Stimulated activated CD8-positive, alpha-beta memory T cell treated with anti-CD3 and anti-CD28 coated beads, Interleukin-12 subunit alpha, Interleukin-12 subunit beta, amount 100 ng/mL, for 4 hours (primary cell): ENCODE measurements around the gene GAPDH.

ENCODE experiments used
- DNase-seq: peaks from one replicate; pipeline ENCODE4 v3.0.0-alpha.2; 2020; ENCODE audit warnings: low read depth

GAPDH gene

DNA sequence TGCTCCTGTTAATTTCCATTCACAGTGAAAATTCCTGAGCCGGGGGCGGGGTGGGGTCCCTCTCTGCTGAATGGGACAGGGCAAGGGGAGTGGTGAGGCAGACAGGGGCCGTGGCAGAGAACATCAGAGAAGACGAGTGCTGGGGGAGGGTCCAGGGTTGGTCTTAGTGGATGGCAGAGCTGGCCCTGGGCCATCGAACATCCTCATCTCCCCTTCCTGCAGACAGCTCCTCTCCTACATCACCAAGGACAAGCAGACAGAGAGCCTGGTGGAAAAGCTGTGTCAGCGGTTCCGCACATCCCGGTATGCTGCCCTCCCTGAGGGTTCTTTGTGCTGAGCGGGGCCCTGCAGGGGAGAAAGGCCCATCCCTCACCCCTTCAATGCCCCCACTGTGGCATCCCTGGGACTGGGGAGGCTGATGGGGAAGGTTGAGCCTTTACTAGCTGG, 5.0 kb upstream of the GAPDH start:
- no peak for DNase-seq

DNA sequence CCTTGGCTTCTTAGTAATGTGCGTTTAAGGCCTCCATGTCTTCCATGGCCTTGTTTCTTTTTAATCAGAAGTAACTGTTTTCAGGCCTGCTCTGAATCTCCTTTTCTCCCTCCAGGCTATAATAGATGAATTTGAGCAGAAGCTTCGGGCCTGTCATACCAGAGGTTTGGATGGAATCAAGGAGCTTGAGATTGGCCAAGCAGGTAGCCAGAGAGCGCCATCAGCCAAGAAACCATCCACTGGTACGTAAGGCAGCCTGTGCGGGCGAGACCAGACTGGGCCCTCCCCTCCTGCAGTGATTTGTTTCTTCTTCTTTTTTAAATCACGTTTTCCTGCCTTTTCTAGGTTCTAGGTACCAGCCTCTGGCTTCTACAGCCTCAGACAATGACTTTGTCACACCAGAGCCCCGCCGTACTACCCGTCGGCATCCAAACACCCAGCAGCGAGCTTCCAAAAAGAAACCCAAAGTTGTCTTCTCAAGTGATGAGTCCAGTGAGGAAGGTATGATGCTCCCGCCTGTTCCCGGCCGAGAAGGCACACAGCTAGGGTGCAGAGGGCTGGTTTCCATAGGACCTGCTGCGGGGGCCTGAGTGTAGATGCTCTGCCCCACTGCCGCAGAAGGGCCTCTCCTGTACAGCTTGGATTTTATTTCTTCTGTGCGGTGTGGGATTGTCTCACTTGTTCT, 3.6 kb upstream of the GAPDH start:
- DNase-seq = no peak

DNA sequence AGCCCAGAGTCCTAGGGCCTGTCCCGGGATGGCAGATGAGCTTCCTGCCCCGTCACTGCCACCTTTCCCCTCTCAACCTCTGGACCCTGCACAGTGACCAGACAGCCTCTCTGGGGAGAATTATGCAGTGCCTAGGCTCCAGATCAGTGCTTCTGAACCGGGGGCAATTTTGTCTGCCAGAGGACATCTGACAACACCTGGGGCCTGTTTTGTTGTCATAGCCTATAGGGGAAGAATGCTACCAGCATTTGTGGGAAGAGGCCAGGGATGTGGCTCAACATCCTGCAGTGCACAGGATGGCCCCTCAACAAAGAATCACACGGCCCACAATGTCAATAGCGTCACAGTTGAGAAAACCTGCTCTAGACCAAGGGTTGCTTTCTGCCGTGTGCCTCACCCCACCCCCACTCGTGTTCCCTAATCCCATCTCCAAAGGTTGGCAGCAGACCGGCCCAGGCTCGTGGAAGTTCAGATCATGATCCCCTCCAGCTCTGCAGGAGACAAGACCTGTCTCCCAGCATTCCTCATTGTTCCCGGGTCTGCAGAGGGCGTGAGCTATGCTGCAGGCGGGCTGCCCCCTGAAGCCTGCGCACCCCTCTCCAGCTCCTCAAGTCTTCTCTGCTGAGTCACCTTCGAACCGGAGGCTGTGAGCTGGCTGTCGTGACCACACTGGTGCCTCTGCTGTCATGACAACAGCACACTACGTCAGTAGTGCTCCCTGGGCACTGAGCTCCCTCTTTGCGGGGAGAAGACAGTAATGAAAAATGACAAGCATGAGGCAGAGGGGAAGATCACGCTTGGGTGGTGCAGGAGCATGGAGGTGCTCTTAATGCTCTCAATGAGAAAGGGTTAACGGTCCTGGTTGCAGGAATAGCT, 2.0 kb upstream of the GAPDH start:
- DNase-seq = peak; percentile 69

DNA sequence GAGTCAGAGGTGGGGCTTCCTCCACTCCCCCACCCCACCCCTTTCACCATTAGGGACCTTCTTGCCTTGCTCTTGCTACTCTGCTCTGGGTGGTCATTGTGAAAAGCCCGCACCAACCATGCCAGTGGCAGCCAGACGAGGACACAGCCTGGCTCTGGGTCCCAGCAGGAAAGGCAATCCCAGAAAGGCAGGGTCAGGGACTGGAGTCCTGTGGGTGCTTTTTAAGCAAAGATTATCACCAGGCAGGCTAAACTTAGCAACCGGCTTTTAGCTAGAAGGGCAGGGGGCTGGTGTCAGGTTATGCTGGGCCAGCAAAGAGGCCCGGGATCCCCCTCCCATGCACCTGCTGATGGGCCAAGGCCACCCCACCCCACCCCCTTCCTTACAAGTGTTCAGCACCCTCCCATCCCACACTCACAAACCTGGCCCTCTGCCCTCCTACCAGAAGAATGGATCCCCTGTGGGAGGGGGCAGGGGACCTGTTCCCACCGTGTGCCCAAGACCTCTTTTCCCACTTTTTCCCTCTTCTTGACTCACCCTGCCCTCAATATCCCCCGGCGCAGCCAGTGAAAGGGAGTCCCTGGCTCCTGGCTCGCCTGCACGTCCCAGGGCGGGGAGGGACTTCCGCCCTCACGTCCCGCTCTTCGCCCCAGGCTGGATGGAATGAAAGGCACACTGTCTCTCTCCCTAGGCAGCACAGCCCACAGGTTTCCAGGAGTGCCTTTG, 1.2 kb upstream of the GAPDH start:
- no peak for DNase-seq

DNA sequence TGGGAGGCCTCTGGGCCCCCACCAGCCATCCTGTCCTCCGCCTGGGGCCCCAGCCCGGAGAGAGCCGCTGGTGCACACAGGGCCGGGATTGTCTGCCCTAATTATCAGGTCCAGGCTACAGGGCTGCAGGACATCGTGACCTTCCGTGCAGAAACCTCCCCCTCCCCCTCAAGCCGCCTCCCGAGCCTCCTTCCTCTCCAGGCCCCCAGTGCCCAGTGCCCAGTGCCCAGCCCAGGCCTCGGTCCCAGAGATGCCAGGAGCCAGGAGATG, 729 bp upstream of the GAPDH start:
- no peak for DNase-seq

DNA sequence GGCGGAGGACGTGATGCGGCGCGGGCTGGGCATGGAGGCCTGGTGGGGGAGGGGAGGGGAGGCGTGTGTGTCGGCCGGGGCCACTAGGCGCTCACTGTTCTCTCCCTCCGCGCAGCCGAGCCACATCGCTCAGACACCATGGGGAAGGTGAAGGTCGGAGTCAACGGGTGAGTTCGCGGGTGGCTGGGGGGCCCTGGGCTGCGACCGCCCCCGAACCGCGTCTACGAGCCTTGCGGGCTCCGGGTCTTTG, 303 bp downstream of the GAPDH start:
- no peak for DNase-seq

DNA sequence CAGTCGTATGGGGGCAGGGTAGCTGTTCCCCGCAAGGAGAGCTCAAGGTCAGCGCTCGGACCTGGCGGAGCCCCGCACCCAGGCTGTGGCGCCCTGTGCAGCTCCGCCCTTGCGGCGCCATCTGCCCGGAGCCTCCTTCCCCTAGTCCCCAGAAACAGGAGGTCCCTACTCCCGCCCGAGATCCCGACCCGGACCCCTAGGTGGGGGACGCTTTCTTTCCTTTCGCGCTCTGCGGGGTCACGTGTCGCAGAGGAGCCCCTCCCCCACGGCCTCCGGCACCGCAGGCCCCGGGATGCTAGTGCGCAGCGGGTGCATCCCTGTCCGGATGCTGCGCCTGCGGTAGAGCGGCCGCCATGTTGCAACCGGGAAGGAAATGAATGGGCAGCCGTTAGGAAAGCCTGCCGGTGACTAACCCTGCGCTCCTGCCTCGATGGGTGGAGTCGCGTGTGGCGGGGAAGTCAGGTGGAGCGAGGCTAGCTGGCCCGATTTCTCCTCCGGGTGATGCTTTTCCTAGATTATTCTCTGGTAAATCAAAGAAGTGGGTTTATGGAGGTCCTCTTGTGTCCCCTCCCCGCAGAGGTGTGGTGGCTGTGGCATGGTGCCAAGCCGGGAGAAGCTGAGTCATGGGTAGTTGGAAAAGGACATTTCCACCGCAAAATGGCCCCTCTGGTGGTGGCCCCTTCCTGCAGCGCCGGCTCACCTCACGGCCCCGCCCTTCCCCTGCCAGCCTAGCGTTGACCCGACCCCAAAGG, 804 bp downstream of the GAPDH start:
- peak; percentile 60 for DNase-seq

DNA sequence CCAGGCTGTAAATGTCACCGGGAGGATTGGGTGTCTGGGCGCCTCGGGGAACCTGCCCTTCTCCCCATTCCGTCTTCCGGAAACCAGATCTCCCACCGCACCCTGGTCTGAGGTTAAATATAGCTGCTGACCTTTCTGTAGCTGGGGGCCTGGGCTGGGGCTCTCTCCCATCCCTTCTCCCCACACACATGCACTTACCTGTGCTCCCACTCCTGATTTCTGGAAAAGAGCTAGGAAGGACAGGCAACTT, 1.3 kb downstream of the GAPDH start:
- DNase-seq = no peak

DNA sequence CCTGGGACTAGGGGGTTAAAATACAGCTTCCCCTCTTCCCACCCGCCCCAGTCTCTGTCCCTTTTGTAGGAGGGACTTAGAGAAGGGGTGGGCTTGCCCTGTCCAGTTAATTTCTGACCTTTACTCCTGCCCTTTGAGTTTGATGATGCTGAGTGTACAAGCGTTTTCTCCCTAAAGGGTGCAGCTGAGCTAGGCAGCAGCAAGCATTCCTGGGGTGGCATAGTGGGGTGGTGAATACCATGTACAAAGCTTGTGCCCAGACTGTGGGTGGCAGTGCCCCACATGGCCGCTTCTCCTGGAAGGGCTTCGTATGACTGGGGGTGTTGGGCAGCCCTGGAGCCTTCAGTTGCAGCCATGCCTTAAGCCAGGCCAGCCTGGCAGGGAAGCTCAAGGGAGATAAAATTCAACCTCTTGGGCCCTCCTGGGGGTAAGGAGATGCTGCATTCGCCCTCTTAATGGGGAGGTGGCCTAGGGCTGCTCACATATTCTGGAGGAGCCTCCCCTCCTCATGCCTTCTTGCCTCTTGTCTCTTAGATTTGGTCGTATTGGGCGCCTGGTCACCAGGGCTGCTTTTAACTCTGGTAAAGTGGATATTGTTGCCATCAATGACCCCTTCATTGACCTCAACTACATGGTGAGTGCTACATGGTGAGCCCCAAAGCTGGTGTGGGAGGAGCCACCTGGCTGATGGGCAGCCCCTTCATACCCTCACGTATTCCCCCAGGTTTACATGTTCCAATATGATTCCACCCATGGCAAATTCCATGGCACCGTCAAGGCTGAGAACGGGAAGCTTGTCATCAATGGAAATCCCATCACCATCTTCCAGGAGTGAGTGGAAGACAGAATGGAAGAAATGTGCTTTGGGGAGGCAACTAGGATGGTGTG, 1.9 kb downstream of the GAPDH start:
- no peak for DNase-seq

DNA sequence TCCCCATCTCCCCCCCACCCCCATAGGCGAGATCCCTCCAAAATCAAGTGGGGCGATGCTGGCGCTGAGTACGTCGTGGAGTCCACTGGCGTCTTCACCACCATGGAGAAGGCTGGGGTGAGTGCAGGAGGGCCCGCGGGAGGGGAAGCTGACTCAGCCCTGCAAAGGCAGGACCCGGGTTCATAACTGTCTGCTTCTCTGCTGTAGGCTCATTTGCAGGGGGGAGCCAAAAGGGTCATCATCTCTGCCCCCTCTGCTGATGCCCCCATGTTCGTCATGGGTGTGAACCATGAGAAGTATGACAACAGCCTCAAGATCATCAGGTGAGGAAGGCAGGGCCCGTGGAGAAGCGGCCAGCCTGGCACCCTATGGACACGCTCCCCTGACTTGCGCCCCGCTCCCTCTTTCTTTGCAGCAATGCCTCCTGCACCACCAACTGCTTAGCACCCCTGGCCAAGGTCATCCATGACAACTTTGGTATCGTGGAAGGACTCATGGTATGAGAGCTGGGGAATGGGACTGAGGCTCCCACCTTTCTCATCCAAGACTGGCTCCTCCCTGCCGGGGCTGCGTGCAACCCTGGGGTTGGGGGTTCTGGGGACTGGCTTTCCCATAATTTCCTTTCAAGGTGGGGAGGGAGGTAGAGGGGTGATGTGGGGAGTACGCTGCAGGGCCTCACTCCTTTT, 2.7 kb downstream of the GAPDH start:
- DNase-seq = no peak

DNA sequence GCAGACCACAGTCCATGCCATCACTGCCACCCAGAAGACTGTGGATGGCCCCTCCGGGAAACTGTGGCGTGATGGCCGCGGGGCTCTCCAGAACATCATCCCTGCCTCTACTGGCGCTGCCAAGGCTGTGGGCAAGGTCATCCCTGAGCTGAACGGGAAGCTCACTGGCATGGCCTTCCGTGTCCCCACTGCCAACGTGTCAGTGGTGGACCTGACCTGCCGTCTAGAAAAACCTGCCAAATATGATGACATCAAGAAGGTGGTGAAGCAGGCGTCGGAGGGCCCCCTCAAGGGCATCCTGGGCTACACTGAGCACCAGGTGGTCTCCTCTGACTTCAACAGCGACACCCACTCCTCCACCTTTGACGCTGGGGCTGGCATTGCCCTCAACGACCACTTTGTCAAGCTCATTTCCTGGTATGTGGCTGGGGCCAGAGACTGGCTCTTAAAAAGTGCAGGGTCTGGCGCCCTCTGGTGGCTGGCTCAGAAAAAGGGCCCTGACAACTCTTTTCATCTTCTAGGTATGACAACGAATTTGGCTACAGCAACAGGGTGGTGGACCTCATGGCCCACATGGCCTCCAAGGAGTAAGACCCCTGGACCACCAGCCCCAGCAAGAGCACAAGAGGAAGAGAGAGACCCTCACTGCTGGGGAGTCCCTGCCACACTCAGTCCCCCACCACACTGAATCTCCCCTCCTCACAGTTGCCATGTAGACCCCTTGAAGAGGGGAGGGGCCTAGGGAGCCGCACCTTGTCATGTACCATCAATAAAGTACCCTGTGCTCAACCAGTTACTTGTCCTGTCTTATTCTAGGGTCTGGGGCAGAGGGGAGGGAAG, 3.5 kb downstream of the GAPDH start:
- DNase-seq = peak; percentile 64

DNA sequence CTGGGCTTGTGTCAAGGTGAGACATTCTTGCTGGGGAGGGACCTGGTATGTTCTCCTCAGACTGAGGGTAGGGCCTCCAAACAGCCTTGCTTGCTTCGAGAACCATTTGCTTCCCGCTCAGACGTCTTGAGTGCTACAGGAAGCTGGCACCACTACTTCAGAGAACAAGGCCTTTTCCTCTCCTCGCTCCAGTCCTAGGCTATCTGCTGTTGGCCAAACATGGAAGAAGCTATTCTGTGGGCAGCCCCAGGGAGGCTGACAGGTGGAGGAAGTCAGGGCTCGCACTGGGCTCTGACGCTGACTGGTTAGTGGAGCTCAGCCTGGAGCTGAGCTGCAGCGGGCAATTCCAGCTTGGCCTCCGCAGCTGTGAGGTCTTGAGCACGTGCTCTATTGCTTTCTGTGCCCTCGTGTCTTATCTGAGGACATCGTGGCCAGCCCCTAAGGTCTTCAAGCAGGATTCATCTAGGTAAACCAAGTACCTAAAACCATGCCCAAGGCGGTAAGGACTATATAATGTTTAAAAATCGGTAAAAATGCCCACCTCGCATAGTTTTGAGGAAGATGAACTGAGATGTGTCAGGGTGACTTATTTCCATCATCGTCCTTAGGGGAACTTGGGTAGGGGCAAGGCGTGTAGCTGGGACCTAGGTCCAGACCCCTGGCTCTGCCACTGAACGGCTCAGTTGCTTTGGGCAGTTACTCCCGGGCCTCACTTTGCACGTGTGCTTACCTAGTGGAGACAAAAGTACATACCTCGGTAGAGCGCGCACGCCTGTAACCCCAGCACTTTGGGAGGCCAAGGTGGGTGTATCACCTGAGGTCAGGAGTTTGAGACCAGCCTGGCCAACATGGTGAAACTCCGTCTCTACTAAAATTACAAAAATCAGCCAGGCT, 4.3 kb downstream of the GAPDH start:
- DNase-seq = no peak

DNA sequence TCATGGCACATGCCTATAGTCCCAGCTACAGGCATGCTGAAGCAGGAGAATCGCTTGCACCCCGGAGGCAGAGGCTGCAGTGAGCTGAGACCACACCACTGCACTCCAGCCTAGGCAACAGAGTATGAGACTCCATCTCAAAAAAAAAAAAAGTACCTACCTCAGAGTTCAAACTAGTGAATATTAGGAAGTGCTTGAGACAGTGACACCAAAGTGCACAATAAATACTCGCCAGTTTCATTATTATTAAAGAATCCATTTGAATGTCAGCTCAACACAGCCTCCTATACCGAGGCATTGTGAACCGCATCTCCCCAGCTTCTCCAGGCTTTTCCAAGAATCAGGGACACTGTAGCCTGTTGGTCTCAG, 5.0 kb downstream of the GAPDH start:
- no peak for DNase-seq

DNA sequence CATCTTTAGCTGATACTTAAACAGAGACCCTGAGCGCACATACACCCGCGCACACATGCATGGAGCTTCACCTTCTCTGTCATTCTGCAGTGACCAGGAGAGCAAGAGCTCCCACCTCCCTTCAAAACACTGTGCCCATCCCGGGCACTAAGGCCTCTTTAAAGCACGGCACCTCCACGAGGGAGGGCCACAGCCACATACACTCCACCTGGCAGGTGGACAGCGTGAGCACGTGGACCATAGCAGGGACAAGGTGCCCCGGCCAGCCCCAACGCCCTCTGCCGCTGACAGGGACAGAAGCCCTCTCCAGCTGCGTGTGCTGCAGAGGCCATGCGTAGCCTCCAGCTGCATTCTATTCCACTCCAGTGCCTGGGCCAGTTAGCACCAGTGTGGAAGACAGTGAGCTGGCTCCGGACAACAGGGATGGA, 5.4 kb downstream of the GAPDH start:
- DNase-seq = no peak

DNA sequence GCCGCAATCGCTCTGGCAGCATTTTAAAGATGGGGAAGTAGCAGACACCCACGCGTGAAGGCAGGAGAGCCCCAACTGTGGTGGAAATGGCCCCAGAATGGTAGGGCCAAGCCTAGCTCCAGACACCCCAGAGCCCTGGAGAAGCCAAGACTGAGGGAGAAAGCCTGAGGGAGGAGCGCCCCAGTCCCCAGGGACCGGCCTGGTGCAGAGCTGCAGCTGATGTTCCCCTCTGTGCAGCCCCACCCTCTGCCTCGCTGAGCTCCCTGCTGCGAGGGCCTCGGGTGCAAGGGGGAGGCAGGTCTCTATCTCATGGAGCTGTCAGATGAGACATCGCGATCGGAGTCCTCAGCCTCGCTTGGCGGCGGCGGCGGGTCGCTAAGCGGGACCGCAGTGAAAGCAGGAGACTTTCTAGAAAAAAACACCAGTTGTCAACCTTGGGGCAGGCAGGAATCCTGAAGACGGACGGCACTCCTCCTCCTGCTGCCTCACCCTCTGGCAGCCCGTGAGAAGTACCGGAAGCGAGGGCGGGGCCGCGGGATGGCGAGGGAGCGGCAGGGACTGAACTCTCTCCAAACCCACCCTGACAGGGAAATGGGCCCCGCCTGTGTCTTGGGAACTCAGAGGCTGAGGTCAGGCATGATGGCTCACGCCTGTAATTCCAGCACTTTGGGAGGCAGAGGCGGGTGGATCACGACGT, 6.0 kb downstream of the GAPDH start:
- no peak for DNase-seq

DNA sequence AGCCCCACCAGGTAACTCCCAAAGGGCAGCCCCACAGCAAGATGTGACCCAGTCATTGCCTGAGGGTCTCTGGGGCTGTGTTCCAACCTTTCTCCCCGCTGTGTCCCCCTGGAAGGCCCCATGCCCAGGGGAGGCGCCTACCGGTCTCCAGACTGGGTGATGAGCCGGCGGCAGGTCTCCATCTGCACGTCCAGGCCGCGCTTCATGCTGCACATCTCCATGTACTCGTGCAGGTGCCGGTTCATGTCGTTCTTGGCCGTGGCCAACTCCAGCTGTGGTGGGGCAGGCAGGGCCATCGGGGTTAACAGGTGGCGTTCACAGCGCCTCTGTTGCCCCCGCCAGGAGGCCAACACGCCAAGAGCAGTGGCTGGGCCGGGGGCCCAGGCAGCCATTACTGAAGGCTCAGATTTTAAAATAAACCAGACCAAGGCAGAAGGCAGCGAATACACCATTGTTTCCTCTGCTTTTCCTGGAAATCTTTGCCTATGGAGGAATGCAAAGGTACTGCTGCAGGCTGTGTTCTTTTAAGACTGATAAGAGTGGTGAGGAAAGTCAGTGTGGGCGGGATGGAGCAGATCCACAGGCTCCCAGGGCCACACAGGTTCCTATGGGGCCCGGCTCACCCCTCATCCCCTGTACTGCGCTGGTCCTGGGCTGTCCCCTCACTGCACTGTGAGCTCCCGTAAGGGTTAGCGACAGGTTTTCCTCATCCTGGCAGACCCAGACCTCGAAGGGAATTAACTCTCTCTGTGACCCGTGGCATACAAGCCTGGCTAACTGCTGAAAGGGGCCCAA, 7.3 kb downstream of the GAPDH start:
- no peak for DNase-seq

DNA sequence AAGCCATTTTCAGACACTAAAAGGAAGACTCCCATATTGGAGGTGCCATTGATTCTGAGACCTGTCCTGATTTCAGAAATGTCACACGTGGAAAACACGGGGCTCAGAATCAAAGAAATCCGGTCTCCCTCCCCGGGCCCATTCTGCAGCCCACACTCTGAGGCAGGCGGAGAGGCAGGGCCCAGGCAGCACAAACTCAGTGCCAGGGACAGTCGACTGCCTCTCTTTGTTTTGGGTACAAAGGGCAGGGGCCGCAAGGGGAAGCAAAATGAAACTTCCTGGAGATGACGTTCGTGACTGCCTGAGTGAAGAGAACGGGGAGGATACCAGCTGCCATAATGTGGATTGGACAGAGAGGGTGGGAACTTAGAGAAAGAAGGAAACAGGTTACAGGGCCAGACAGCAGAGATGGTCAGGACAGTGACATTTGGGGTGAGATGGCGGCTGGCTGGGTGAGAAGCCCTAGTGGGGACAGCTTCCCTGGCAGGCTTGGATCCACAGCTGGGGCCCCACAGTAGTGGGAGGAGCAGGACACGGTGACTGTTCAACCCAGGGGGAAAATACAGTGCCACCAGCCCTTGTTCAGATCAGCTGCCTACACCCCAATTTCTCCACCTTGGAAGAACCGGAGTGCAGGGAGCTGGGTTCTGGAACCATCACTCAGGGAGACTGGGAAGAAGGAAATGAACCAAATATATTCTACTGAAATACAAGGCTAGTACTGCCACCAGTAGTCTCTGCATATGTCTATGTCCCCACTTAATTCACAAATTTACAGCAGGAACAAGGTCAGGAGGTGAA, 8.1 kb downstream of the GAPDH start:
- no peak for DNase-seq
